ENCODE results near the gene ZNF506.
A peak's percentile ranks its signal among the peaks of the same experiment; 100 is the strongest.
"Not testable (repeated sequence)": the region's sequence is repeated elsewhere in the genome, so short reads cannot be mapped to it uniquely, and the experiment has no call there.

The ZNF506 gene

DNA sequence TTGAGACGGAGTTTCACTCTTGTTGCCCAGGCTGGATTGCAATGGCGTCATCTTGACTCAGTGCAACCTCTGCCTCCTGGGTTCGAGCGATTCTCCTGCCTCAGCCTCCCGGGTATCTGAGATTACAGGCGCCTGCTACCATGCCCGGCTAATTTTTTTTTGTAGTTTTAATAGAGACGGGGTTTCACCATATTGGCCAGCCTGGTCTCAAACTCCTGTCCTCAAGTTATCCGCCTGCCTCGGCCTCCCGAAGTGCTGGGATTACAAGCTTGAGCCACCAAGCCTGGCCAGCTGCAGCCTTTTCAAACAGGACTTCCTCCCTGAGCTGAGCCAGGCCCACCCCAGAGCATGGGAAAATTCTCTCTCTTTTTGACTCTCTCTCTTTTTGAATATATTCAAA, 426 bp upstream of the ZNF506 start:
- not testable (repeated sequence) for H3K9me3 Mint-ChIP-seq; H3K27me3 Mint-ChIP-seq; ATAC-seq (replicated peaks; ENCODE audit: extremely low read depth, poor library complexity, severe bottlenecking); DNase-seq (ENCODE audit: low spot score in 2 of 2)
- Mint-ChIP-seq H3K36me3 (ENCODE audit: insufficient read depth) (peaks cover 26% of the 10 kb centered on the region), H3K4me1 (peaks cover 31% of the 10 kb centered on the region), H3K4me3 (peak overlapping the region; percentile 100), H3K27ac (ENCODE audit: low read depth) (peak overlapping the region; percentile 100)

DNA sequence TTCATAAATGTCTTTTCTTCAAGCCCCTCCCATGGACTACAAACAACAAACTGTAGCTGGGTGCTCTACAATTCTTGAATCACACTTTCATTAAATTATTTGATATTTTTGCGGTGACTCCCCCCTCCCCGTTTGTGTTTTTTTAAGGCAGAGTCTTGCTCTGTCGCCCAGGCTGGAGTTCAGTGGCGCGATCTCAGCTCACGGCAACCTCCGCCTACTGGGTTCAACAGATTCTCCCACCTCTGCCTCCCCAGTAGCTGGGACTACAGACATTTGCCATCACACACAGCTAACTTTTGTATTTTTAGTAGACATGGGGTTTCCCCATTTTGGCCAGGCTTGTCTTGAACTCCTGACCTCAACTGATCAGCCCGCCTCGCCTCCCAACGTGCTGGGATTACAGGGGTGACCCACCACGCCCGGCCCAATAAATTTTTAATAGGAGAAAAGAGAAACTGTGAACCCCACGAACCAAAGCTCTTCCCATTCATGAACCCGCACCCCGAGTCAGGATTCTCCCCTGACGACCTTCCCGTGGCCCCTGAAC, 703 bp downstream of the ZNF506 start:
- H3K4me3 Mint-ChIP-seq: peak overlapping the region; percentile 100
- H3K4me1 Mint-ChIP-seq: peaks cover 33% of the 10 kb centered on the region
- ATAC-seq (replicated peaks; ENCODE audit: extremely low read depth, poor library complexity, severe bottlenecking): peak; percentile 9
- DNase-seq (ENCODE audit: low spot score in 2 of 2): peak in 1 of 2 donors; percentile 34
- peaks cover 28% of the 10 kb centered on the region for H3K36me3 Mint-ChIP-seq (ENCODE audit: insufficient read depth)
- H3K27ac Mint-ChIP-seq (ENCODE audit: low read depth): peak overlapping the region; percentile 100
- H3K27me3 Mint-ChIP-seq: no peaks in the 10 kb centered on the region
- H3K9me3 Mint-ChIP-seq: no peaks in the 10 kb centered on the region

DNA sequence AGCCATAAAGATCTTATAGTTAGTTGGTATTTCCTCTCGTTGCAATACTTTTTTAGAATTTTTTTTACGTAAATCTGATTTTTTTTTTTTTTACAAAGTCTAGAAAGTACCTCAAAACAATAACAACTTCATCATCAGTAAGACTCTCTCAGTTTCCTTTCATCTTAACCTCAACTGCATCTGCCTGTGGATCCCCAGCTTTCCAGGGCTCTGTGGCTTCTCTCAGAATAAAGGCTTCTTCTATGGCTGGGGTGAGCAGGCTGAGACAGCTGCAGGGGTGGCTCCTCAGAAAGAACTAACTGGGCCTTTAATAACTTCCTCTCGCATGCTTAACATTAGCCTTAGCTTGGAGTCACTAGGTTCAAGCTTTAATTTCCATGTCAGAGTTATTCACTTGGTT, 4.2 kb downstream of the ZNF506 start:
- Mint-ChIP-seq H3K4me1 (peaks cover 48% of the 10 kb centered on the region), H3K4me3 (peak overlapping the region; percentile 49), H3K36me3 (ENCODE audit: insufficient read depth) (peaks cover 44% of the 10 kb centered on the region), H3K27ac (ENCODE audit: low read depth) (peak overlapping the region; percentile 86), H3K27me3 (no peaks in the 10 kb centered on the region), H3K9me3 (no peaks in the 10 kb centered on the region)
- peak; percentile 9 for ATAC-seq (replicated peaks; ENCODE audit: extremely low read depth, poor library complexity, severe bottlenecking)
- DNase-seq (ENCODE audit: low spot score in 2 of 2): peak in 1 of 2 donors; percentile 25

DNA sequence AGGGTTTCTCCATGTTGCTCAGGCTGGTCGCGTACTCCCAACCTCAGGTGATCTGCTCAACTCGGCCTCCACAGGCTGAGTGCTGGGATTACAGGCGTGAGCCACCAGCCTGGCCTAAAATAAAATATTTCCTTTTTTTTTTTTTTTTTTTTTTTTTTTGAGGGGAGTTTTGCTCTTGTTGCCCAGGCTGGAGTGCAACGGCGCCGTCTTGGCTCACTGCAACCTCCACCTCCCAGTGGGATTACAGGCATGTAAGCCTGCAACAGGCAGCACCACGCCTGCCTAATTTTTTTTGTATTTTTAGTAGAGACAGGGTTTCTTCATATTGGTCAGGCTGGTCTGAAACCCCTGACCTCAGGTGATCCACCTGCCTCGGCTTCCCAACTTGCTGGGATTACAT, 4.9 kb downstream of the ZNF506 start:
- Mint-ChIP-seq H3K4me3 (peak overlapping the region; percentile 49), H3K27me3 (no peaks in the 10 kb centered on the region), H3K27ac (ENCODE audit: low read depth) (peak overlapping the region; percentile 86), H3K9me3 (no peaks in the 10 kb centered on the region), H3K36me3 (ENCODE audit: insufficient read depth) (peaks cover 47% of the 10 kb centered on the region), H3K4me1 (peaks cover 53% of the 10 kb centered on the region)
- DNase-seq (ENCODE audit: low spot score in 2 of 2): no peak
- ATAC-seq (replicated peaks; ENCODE audit: extremely low read depth, poor library complexity, severe bottlenecking): no peak

DNA sequence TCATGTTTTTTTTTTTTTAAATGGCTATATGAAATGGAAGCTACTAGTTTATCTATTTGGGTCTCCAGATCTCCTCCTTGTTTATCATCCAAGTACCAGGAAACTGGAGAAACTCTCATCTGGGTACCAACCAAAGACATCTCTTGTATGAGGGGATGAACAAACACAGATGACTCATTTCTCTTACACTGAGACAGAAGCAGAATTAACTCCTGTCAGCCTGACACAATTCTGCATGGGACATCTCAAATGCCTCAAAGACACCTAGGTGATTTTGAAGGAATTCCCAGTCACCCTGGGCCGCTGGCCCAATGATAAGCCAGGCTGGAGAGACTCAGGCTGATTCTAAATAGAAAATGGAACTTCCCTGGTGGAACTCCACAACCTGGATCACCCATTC, 9.6 kb downstream of the ZNF506 start:
- H3K9me3 Mint-ChIP-seq; H3K4me3 Mint-ChIP-seq; H3K27me3 Mint-ChIP-seq; DNase-seq (ENCODE audit: low spot score in 2 of 2); ATAC-seq (replicated peaks; ENCODE audit: extremely low read depth, poor library complexity, severe bottlenecking): not testable (repeated sequence)
- peaks cover 25% of the 10 kb centered on the region for H3K36me3 Mint-ChIP-seq (ENCODE audit: insufficient read depth)
- peaks cover 33% of the 10 kb centered on the region for H3K4me1 Mint-ChIP-seq
- peak overlapping the region; percentile 22 for H3K27ac Mint-ChIP-seq (ENCODE audit: low read depth)

DNA sequence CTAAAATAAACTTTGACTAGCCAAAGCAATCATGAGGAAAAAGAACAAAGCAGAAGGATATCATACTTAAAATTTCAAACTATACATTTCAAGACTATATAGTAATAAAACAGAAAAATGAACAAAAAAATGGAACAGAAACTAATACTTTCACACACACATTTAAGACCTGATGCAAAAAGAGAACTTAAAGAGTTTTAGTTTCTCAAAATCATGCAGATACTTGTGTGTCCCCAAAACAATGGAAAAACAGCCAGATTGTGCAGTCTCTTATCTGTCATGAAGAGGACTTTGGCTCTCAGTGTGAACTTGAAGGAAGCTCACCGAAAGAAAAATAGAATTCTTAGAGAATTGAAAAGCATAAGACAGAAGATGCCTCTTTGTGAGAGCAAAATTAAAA, 16.1 kb downstream of the ZNF506 start:
- Mint-ChIP-seq H3K4me1 (peaks cover 21% of the 10 kb centered on the region), H3K27ac (ENCODE audit: low read depth) (peak overlapping the region; percentile 50), H3K4me3 (no peak overlapping the region), H3K9me3 (no peaks in the 10 kb centered on the region), H3K36me3 (ENCODE audit: insufficient read depth) (peaks cover 20% of the 10 kb centered on the region), H3K27me3 (no peaks in the 10 kb centered on the region)
- DNase-seq (ENCODE audit: low spot score in 2 of 2) (no peak), ATAC-seq (replicated peaks; ENCODE audit: extremely low read depth, poor library complexity, severe bottlenecking) (no peak)

DNA sequence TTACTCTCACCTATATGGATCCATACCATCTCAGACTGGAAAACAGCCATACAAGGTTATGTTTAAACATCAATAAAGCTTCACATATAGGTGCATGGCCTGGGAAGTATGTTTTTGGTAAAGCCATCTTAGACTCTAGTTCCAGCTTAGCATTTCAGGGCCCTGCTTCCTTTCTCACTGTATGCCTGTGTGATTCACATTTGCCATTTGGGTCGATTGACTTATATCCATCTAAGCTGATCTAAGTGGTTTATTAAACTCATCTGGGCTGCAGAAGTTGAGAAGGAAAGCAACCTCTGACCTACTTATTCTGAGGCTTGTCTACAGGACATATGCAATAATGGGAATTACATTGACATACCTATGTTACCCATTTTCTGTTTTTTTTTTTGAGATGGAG, 33.5 kb downstream of the ZNF506 start:
- no peak overlapping the region for H3K4me3 Mint-ChIP-seq
- DNase-seq (ENCODE audit: low spot score in 2 of 2) (no peak), ATAC-seq (replicated peaks; ENCODE audit: extremely low read depth, poor library complexity, severe bottlenecking) (no peak)
- no peak overlapping the region for H3K27ac Mint-ChIP-seq (ENCODE audit: low read depth)
- no peaks in the 10 kb centered on the region for H3K27me3 Mint-ChIP-seq
- H3K4me1 Mint-ChIP-seq: peaks cover 21% of the 10 kb centered on the region
- H3K9me3 Mint-ChIP-seq: no peaks in the 10 kb centered on the region
- peaks cover 41% of the 10 kb centered on the region for H3K36me3 Mint-ChIP-seq (ENCODE audit: insufficient read depth)

DNA sequence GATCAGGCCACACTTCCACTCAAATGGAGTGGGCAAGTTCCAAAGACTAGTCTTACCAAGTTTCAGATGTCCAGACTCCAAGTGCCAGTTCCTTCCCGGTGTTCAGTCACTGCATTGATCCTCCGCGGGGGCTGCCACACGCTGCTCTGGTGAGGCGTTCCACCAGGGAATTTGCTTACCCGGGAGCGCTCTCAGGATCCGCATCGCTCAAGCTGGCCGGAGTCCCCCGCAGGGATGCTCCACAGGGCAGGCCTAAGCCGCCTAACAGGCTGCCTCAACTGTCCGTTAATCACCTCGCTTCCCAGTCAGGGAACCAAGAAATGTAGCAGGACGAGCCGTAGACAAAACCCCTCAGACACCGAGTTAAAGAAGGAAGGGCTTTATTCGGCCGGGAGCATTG, 36.1 kb downstream of the ZNF506 start:
- not testable (repeated sequence) for H3K27me3 Mint-ChIP-seq; ATAC-seq (replicated peaks; ENCODE audit: extremely low read depth, poor library complexity, severe bottlenecking); H3K9me3 Mint-ChIP-seq; H3K4me3 Mint-ChIP-seq; DNase-seq (ENCODE audit: low spot score in 2 of 2)
- Mint-ChIP-seq H3K4me1 (peaks cover 36% of the 10 kb centered on the region), H3K36me3 (ENCODE audit: insufficient read depth) (peaks cover 28% of the 10 kb centered on the region), H3K27ac (ENCODE audit: low read depth) (peak overlapping the region; percentile 17)

DNA sequence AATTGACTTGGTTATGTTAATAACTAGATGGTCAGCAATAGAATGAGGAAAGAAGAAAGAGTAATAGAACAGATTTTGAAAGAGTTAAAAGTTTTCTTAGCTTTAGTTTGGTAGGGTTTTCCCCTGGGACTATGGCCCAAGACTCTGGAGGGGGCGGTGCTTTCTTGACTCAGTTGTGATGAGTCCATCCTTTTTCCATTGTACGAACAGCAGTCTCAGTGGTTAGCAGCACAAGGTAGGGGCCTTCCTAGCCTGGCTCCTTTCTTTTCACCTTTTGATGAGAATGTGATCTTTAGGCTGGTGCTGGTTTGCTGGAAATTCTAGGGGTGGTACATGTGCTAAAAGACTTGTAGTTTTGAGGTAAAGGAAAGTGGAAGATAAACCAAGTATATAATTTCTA, 38.8 kb downstream of the ZNF506 start:
- Mint-ChIP-seq H3K9me3 (no peaks in the 10 kb centered on the region), H3K27ac (ENCODE audit: low read depth) (no peak overlapping the region), H3K36me3 (ENCODE audit: insufficient read depth) (peaks cover 20% of the 10 kb centered on the region), H3K27me3 (no peaks in the 10 kb centered on the region), H3K4me3 (no peak overlapping the region), H3K4me1 (peaks cover 50% of the 10 kb centered on the region)
- ATAC-seq (replicated peaks; ENCODE audit: extremely low read depth, poor library complexity, severe bottlenecking) (no peak), DNase-seq (ENCODE audit: low spot score in 2 of 2) (no peak)

DNA sequence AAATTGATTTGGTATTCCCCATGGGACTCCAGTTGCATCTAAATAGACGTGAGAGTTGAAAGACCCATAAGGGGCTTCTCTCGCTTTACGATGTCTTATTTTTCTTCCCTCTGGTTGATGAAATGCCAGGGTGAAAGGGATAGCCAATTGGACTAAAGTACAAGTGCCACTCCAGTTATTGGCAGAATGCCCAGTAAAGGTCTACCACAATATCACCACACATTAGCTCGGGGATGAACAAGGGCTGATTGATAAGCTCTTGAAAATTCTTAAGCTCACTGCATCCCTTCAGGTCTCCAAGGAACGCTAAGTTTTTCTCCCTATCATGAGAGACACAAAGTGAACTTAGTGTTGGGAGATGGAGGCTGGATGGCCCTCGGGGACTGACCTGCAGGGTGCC, 39.8 kb downstream of the ZNF506 start:
- H3K36me3 Mint-ChIP-seq (ENCODE audit: insufficient read depth): peaks cover 17% of the 10 kb centered on the region
- H3K27ac Mint-ChIP-seq (ENCODE audit: low read depth); DNase-seq (ENCODE audit: low spot score in 2 of 2); H3K9me3 Mint-ChIP-seq; H3K27me3 Mint-ChIP-seq; ATAC-seq (replicated peaks; ENCODE audit: extremely low read depth, poor library complexity, severe bottlenecking); H3K4me3 Mint-ChIP-seq: not testable (repeated sequence)
- H3K4me1 Mint-ChIP-seq: peaks cover 55% of the 10 kb centered on the region

DNA sequence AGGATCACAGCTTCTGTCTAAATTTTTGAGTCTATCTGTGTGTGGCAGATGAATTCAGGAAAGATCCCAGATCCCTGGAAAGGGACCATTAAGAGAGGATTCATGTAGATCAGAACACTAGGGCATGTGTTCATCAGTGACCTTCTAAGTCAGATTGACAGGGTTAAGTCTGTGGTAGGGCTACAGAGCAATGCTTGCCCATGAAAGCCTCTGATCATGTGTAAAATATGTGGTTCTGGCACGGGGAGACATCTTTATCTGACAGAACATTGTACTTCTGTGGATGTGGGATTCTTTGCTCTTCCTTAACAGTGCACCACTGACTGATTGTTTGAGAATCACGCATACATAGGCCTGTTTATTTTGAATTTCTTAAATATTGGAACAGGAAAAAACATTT, 42.9 kb downstream of the ZNF506 start:
- peaks cover 52% of the 10 kb centered on the region for H3K4me1 Mint-ChIP-seq
- H3K27me3 Mint-ChIP-seq: no peaks in the 10 kb centered on the region
- H3K9me3 Mint-ChIP-seq: no peaks in the 10 kb centered on the region
- peak overlapping the region; percentile 93 for H3K4me3 Mint-ChIP-seq
- no peak for DNase-seq (ENCODE audit: low spot score in 2 of 2)
- H3K27ac Mint-ChIP-seq (ENCODE audit: low read depth): peak overlapping the region; percentile 26
- ATAC-seq (replicated peaks; ENCODE audit: extremely low read depth, poor library complexity, severe bottlenecking): no peak
- H3K36me3 Mint-ChIP-seq (ENCODE audit: insufficient read depth): peaks cover 8% of the 10 kb centered on the region

DNA sequence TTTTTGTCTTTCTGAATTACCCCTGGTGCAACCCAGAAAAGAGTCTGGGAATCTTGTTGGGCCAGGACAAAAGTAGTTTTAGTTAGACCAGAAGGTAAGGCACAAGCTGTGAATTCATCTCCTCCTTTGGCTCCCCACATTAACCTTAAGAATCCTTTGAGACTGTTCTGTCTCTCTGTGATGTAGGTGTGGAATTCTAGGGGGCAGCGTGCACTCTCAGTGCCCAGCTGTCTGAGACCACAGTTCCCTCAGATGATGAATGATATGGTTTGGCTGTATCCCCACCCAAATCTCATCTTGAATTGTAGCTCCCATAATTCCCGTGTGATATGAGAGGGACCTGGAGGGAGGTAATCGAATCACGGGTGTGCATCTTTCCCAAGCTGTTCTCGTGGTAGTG, 43.9 kb downstream of the ZNF506 start:
- DNase-seq (ENCODE audit: low spot score in 2 of 2) (no peak), ATAC-seq (replicated peaks; ENCODE audit: extremely low read depth, poor library complexity, severe bottlenecking) (no peak)
- peak overlapping the region; percentile 93 for H3K4me3 Mint-ChIP-seq
- H3K9me3 Mint-ChIP-seq: no peaks in the 10 kb centered on the region
- no peaks in the 10 kb centered on the region for H3K27me3 Mint-ChIP-seq
- H3K36me3 Mint-ChIP-seq (ENCODE audit: insufficient read depth): peaks cover 8% of the 10 kb centered on the region
- H3K4me1 Mint-ChIP-seq: peaks cover 47% of the 10 kb centered on the region
- H3K27ac Mint-ChIP-seq (ENCODE audit: low read depth): peak overlapping the region; percentile 26

DNA sequence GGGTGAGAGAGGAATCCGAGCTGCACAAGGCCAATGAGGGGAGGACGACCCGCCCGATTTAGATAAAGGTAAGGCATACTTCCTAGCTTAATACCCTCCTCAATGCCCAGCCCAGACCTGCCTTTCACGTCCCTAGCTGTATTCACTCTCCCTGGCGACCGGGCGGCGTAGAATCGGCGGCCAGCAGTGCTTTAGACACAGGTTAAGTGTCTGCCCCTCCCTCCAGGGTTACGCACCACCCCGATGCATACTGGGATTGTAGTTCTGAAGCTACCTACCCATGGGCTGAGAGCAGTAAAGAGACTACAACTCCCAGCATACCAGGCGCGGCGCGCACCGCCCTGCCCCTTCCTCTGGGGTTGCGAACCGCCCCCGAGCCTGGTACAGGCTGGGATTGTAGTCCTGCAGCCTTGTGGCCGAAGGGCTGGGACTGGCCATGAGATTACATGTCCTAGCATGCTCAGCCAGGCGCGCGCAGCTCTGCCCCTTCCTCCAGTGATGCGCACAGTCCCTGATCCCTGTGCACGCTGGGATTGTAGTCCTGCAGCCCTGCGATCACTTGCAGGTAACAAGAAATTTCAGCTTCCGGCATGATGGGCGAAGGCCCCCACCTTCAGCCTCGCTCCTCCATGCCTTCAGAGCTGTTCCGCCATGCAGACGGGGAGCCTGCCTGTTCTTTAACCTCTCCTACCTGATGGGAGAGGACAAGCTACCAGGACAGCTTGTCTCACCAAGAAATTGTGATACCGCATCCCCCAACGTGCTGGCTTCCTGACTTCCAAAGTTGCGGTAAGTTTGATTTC, 45.1 kb downstream of the ZNF506 start:
- H3K27ac Mint-ChIP-seq (ENCODE audit: low read depth): peak overlapping the region; percentile 95
- DNase-seq (ENCODE audit: low spot score in 2 of 2) (peak; percentile 84 to 87), ATAC-seq (replicated peaks; ENCODE audit: extremely low read depth, poor library complexity, severe bottlenecking) (peak; percentile 100)
- H3K9me3 Mint-ChIP-seq: no peaks in the 10 kb centered on the region
- peaks cover 35% of the 10 kb centered on the region for H3K4me1 Mint-ChIP-seq
- no peaks in the 10 kb centered on the region for H3K27me3 Mint-ChIP-seq
- H3K4me3 Mint-ChIP-seq: peak overlapping the region; percentile 93
- peaks cover 8% of the 10 kb centered on the region for H3K36me3 Mint-ChIP-seq (ENCODE audit: insufficient read depth)
